Umbilical cord (tissue), 2 donors: Measurements from ENCODE around the gene SOX5. TPM values are rescaled to one million over a fixed set of nuclear protein-coding genes. Genes with fewer than 3 reads are reported as not detected.
"Not testable (repeated sequence)": the region's sequence is repeated elsewhere in the genome, so short reads cannot be mapped to it uniquely, and the experiment has no call there.

ENCODE experiments used
- DNase-seq: peaks from one replicate; pipeline ENCODE4 v3.0.0-alpha.2; 2015; ENCODE audit warnings: low spot score
- total RNA-seq: library from RNA; depleted of rRNA; stranded (reverse); fragments of >200 nt; gene quantifications from one replicate; pipeline ENCODE4 v1.2.3, GENCODE V29; 2014; ENCODE audit warnings: low replicate concordance; ENCODE audit not compliant: insufficient read depth

SOX5 gene
- total RNA-seq, 1 donor from 2014 or later, result 74.4 TPM

- no peak for DNase-seq
Measured at GRCh38 chr12:23550753-23551152, 398.7 kb downstream of the SOX5 start.

GRCh38 chr12:23548742-23549141 lies 400.7 kb downstream of the SOX5 start:
- no peak for DNase-seq

- DNase-seq, result no peak
Measured at GRCh38 chr12:23546756-23547155, 402.7 kb downstream of the SOX5 start.

- no peak for DNase-seq
Measured at GRCh38 chr12:23543767-23544166, 405.7 kb downstream of the SOX5 start.

- no peak for DNase-seq
Measured at GRCh38 chr12:23542187-23542586, 407.3 kb downstream of the SOX5 start.

GRCh38 chr12:23540572-23540971 lies 408.9 kb downstream of the SOX5 start:
- no peak for DNase-seq

- no peak for DNase-seq
Measured at GRCh38 chr12:23536293-23536692, 413.2 kb downstream of the SOX5 start.

GRCh38 chr12:23535441-23535840 lies 414.0 kb downstream of the SOX5 start:
- DNase-seq, result no peak

- no peak for DNase-seq
Measured at GRCh38 chr12:23534196-23534595, 415.3 kb downstream of the SOX5 start.

- no peak for DNase-seq
Measured at GRCh38 chr12:23533699-23534098, 415.8 kb downstream of the SOX5 start.

- no peak for DNase-seq
Measured at GRCh38 chr12:23533265-23533664, 416.2 kb downstream of the SOX5 start.

GRCh38 chr12:23528316-23528715 lies 421.2 kb downstream of the SOX5 start:
- no peak for DNase-seq

GRCh38 chr12:23525450-23526072 lies 423.9 kb downstream of the SOX5 start:
- DNase-seq, result no peak

GRCh38 chr12:23523339-23523738 lies 426.1 kb downstream of the SOX5 start:
- no peak for DNase-seq

GRCh38 chr12:23519444-23519843 lies 430.0 kb downstream of the SOX5 start:
- not testable (repeated sequence) for DNase-seq

GRCh38 chr12:23515785-23516184 lies 433.7 kb downstream of the SOX5 start:
- DNase-seq, result not testable (repeated sequence)

- DNase-seq, result no peak
Measured at GRCh38 chr12:23510484-23510883, 439.0 kb downstream of the SOX5 start.

- not testable (repeated sequence) for DNase-seq
Measured at GRCh38 chr12:23509832-23510231, 439.6 kb downstream of the SOX5 start.

- DNase-seq, result not testable (repeated sequence)
Measured at GRCh38 chr12:23507785-23508184, 441.7 kb downstream of the SOX5 start.

- DNase-seq, result not testable (repeated sequence)
Measured at GRCh38 chr12:23505736-23506135, 443.7 kb downstream of the SOX5 start.

- no peak for DNase-seq
Measured at GRCh38 chr12:23504641-23505399, 444.6 kb downstream of the SOX5 start.

- no peak for DNase-seq
Measured at GRCh38 chr12:23504043-23504442, 445.4 kb downstream of the SOX5 start.

GRCh38 chr12:23503544-23503943 lies 445.9 kb downstream of the SOX5 start:
- DNase-seq, result no peak
